ENCODE data around the gene TRIM40. TPM values are rescaled to one million over a fixed set of nuclear protein-coding genes. Genes with fewer than 3 reads are reported as not detected.

TRIM40 gene
- total RNA-seq, 1 experiment from 2014 or later: not detected

GRCh38 chr6:30185846-30186484 is 50.0 kb downstream of the TRIM40 start:
- Histone ChIP-seq H3K27me3 (replicated peaks; ENCODE audit: control insufficient read depth, insufficient read depth, low read length) (no peaks in the 10 kb centered on the region), H3K4me3 (ENCODE audit: low read depth, low read length) (no peak overlapping the region), H3K9me3 (no peaks in the 10 kb centered on the region; the same call in 1 of the 2 replicates), H3K4me1 (no peaks in the 10 kb centered on the region), H3K36me3 (ENCODE audit: control insufficient read depth, insufficient read depth, low read length) (no peaks in the 10 kb centered on the region; the same call in 1 of the 2 replicates)
- ChIA-PET CTCF (no interaction called here), POLR2A (interaction anchor here (0.7 kb wide), 1 partner anchor 21 kb away, joined by 3 read pairs; no protein-coding TSS in a partner anchor)
- Mint-ChIP-seq H3K36me3 (ENCODE audit: insufficient read depth, unreplicated experiment) (peaks cover 69% of the 10 kb centered on the region), H3K4me3 (ENCODE audit: unreplicated experiment) (no peak overlapping the region), H3K27ac (ENCODE audit: unreplicated experiment) (no peak overlapping the region), H3K27me3 (ENCODE audit: insufficient read depth, unreplicated experiment) (no peaks in the 10 kb centered on the region), H3K4me1 (ENCODE audit: low read depth, unreplicated experiment) (no peaks in the 10 kb centered on the region), H3K9me3 (ENCODE audit: unreplicated experiment) (no peaks in the 10 kb centered on the region)
- TSS peak; percentile 28 for BruUV-seq (replicated peaks)
- DNase-seq: no peak
- intact Hi-C loops (cut with micrococcal nuclease; ENCODE audit: unreplicated experiment): no loop called here
- TF ChIP-seq, protein P1, sequence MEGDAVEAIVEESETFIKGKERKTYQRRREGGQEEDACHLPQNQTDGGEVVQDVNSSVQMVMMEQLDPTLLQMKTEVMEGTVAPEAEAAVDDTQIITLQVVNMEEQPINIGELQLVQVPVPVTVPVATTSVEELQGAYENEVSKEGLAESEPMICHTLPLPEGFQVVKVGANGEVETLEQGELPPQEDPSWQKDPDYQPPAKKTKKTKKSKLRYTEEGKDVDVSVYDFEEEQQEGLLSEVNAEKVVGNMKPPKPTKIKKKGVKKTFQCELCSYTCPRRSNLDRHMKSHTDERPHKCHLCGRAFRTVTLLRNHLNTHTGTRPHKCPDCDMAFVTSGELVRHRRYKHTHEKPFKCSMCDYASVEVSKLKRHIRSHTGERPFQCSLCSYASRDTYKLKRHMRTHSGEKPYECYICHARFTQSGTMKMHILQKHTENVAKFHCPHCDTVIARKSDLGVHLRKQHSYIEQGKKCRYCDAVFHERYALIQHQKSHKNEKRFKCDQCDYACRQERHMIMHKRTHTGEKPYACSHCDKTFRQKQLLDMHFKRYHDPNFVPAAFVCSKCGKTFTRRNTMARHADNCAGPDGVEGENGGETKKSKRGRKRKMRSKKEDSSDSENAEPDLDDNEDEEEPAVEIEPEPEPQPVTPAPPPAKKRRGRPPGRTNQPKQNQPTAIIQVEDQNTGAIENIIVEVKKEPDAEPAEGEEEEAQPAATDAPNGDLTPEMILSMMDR (IDR thresholded peaks at IDR 0.05; ENCODE audit: insufficient read depth in 1 of 2, low read depth in 1 of 2, low read length in 1 of 2, severe bottlenecking in 1 of 2, unreplicated experiment in 1 of 2): no peak

DNA sequence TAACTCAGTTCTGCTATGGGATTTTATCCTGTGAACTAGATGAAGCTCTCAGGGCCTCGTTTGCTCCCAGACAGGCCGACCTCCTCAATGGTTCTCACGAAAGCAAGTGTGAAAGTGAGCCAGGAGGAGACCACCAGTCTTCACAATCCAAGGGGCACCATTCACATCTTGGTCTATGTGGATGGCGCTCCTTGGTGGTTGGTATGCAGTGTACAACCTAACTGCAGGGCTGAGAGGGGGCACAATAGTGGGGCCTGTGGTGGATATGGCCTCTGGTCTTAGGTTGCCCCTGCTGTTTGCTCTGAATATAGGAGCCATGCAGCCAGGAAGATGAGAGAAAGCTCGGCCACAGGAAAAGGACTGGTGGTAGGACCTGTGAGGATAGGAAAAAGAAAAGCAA is 52.6 kb downstream of the TRIM40 start:
- Mint-ChIP-seq H3K27me3 (ENCODE audit: insufficient read depth, unreplicated experiment) (no peaks in the 10 kb centered on the region), H3K4me3 (ENCODE audit: unreplicated experiment) (no peak overlapping the region), H3K9me3 (ENCODE audit: unreplicated experiment) (no peaks in the 10 kb centered on the region), H3K4me1 (ENCODE audit: low read depth, unreplicated experiment) (no peaks in the 10 kb centered on the region), H3K27ac (ENCODE audit: unreplicated experiment) (no peak overlapping the region), H3K36me3 (ENCODE audit: insufficient read depth, unreplicated experiment) (peaks cover 72% of the 10 kb centered on the region)
- ChIA-PET CTCF (no interaction called here), POLR2A (no interaction called here)
- Histone ChIP-seq H3K4me3 (ENCODE audit: low read depth, low read length) (no peak overlapping the region), H3K4me1 (no peaks in the 10 kb centered on the region), H3K36me3 (ENCODE audit: control insufficient read depth, insufficient read depth, low read length) (no peaks in the 10 kb centered on the region; the same call in none of the 2 replicates), H3K27me3 (replicated peaks; ENCODE audit: control insufficient read depth, insufficient read depth, low read length) (no peaks in the 10 kb centered on the region), H3K9me3 (no peaks in the 10 kb centered on the region)
- no peak for DNase-seq
- intact Hi-C loops (cut with micrococcal nuclease; ENCODE audit: unreplicated experiment): no loop called here
- TF ChIP-seq, protein P1 (IDR thresholded peaks at IDR 0.05; ENCODE audit: insufficient read depth in 1 of 2, low read depth in 1 of 2, low read length in 1 of 2, severe bottlenecking in 1 of 2, unreplicated experiment in 1 of 2): no peak
- no TSS peak for BruUV-seq (replicated peaks)

DNA sequence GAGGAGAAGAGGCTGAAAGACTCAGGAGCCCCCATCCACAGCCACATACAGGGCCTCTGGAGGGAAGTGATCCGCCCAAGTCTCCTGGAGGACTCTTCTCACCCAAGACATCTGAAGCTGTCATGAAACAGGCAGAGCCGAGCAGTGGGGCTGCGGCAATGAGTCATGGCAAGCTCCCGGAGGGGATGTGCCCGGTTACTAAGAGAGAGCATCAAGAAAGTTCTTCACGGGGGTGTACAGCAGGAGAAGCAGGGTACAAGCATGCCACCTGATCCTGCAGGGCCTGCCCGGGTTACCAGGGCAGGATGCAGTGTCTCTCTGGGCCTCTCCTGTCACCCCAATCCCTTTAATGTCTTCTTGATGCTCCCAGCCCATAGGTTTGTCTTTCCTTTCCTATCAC is 56.1 kb downstream of the TRIM40 start:
- DNase-seq: no peak
- no peaks in the 10 kb centered on the region for H3K9me3 ChIP-seq
- no peaks in the 10 kb centered on the region; the same call in none of the 2 replicates for H3K36me3 ChIP-seq (ENCODE audit: control insufficient read depth, insufficient read depth, low read length)
- H3K4me1 ChIP-seq: no peaks in the 10 kb centered on the region
- BruUV-seq (replicated peaks): no TSS peak
- no peak overlapping the region for H3K4me3 ChIP-seq (ENCODE audit: low read depth, low read length)
- intact Hi-C loops (cut with micrococcal nuclease; ENCODE audit: unreplicated experiment): no loop called here
- Mint-ChIP-seq H3K4me1 (ENCODE audit: low read depth, unreplicated experiment) (no peaks in the 10 kb centered on the region), H3K9me3 (ENCODE audit: unreplicated experiment) (no peaks in the 10 kb centered on the region), H3K36me3 (ENCODE audit: insufficient read depth, unreplicated experiment) (peaks cover 43% of the 10 kb centered on the region), H3K4me3 (ENCODE audit: unreplicated experiment) (no peak overlapping the region), H3K27ac (ENCODE audit: unreplicated experiment) (no peak overlapping the region), H3K27me3 (ENCODE audit: insufficient read depth, unreplicated experiment) (no peaks in the 10 kb centered on the region)
- no peaks in the 10 kb centered on the region for H3K27me3 ChIP-seq (replicated peaks; ENCODE audit: control insufficient read depth, insufficient read depth, low read length)
- TF ChIP-seq, protein P1 (IDR thresholded peaks at IDR 0.05; ENCODE audit: insufficient read depth in 1 of 2, low read depth in 1 of 2, low read length in 1 of 2, severe bottlenecking in 1 of 2, unreplicated experiment in 1 of 2): no peak
- CTCF ChIA-PET: interaction anchor here (1.1 kb wide), 1 partner anchor 27 kb away, joined by 3 read pairs; no protein-coding TSS in a partner anchor
- POLR2A ChIA-PET: no interaction called here

Data from Caco-2 (cell line).